Osteocyte (in vitro differentiated cells): ENCODE data around the gene ALDH1A2. TPM values are rescaled to one million over a fixed set of nuclear protein-coding genes. Genes with fewer than 3 reads are reported as not detected.
"Not testable (repeated sequence)": the region's sequence is repeated elsewhere in the genome, so short reads cannot be mapped to it uniquely, and the experiment has no call there.

Experiments
- DNase-seq: peaks from one replicate; pipeline ENCODE4 v3.0.0; 2021; ENCODE audit warnings: mixed read lengths; ENCODE audit not compliant: unreplicated experiment; ENCODE audit errors: extremely low spot score
- H3K27ac Mint-ChIP-seq: one replicate; pipeline ENCODE4 v1.8.0; 2021; ENCODE audit warnings: mild to moderate bottlenecking, mixed read lengths; ENCODE audit not compliant: unreplicated experiment
- H3K27me3 Mint-ChIP-seq: one replicate; pipeline ENCODE4 v1.8.0; 2021; ENCODE audit warnings: mixed read lengths; ENCODE audit not compliant: unreplicated experiment
- H3K36me3 Mint-ChIP-seq: one replicate; pipeline ENCODE4 v1.8.0; 2021; ENCODE audit warnings: mixed read lengths; ENCODE audit not compliant: unreplicated experiment
- H3K4me1 Mint-ChIP-seq: one replicate; pipeline ENCODE4 v1.8.0; 2021; ENCODE audit warnings: mixed read lengths; ENCODE audit not compliant: unreplicated experiment
- H3K4me3 Mint-ChIP-seq: one replicate; pipeline ENCODE4 v1.8.0; 2021; ENCODE audit warnings: mild to moderate bottlenecking, moderate library complexity, mixed read lengths; ENCODE audit not compliant: unreplicated experiment
- H3K9me3 Mint-ChIP-seq: one replicate; pipeline ENCODE4 v1.8.0; 2021; ENCODE audit warnings: mixed read lengths; ENCODE audit not compliant: unreplicated experiment
- CTCF ChIP-seq: fragments of 200-600 bp; sonication (generic); IDR thresholded peaks from 2 replicates; pipeline ENCODE4 v1.5.0; 2021; ENCODE audit warnings: antibody characterized with exemption, mild to moderate bottlenecking, moderate library complexity
- long read RNA-seq: library from polyadenylated mRNA; unstranded; transcript quantifications from one replicate; pipeline ENCODE4 v2.0.0, GENCODE V29; 2021
- total RNA-seq: library from RNA; stranded (reverse); gene quantifications from 2 replicates; pipeline ENCODE4 v1.2.1, GENCODE V29; 2021

ALDH1A2 gene
- total RNA-seq: 0.48 and 0.78 TPM in 2 replicates
- long read RNA-seq, full-length matches to known transcripts: 1 of 5 reads
- long read RNA-seq, partial matches to known transcripts: 0 of 5 reads
- long read RNA-seq, other reads (novel, unspliced or antisense): 4 of 5 reads

GRCh38 chr15:58065445-58066041 lies at the start of gene ALDH1A2:
Gene ALDH1A2 (minus strand): TSS chr15:58065711. CDS start chr15:58065650, 61 bp downstream.
- no peaks in the 10 kb centered on the region for H3K36me3 Mint-ChIP-seq
- no peak for DNase-seq
- TF ChIP-seq CTCF: no peak
- peak within 1 kb of the TSS; percentile 48 for H3K4me3 Mint-ChIP-seq
- H3K27me3 Mint-ChIP-seq: peaks cover 70% of the 10 kb centered on the region
- no peak within 1 kb of the TSS for H3K27ac Mint-ChIP-seq
- peaks cover 3% of the 10 kb centered on the region for H3K4me1 Mint-ChIP-seq
- peaks cover 5% of the 10 kb centered on the region for H3K9me3 Mint-ChIP-seq

- H3K27ac Mint-ChIP-seq: no peak overlapping the region
- peaks cover 40% of the 10 kb centered on the region for H3K27me3 Mint-ChIP-seq
- H3K4me3 Mint-ChIP-seq: no peak overlapping the region
- TF ChIP-seq CTCF: no peak
- H3K9me3 Mint-ChIP-seq: no peaks in the 10 kb centered on the region
- no peak for DNase-seq
- H3K4me1 Mint-ChIP-seq: no peaks in the 10 kb centered on the region
- H3K36me3 Mint-ChIP-seq: no peaks in the 10 kb centered on the region
Observed at GRCh38 chr15:58114812-58115211, 49.3 kb upstream of the ALDH1A2 start.

GRCh38 chr15:58114388-58114787 lies 48.9 kb upstream of the ALDH1A2 start:
- H3K36me3 Mint-ChIP-seq: no peaks in the 10 kb centered on the region
- peaks cover 39% of the 10 kb centered on the region for H3K27me3 Mint-ChIP-seq
- no peak for DNase-seq
- TF ChIP-seq CTCF: no peak
- H3K9me3 Mint-ChIP-seq: no peaks in the 10 kb centered on the region
- H3K4me3 Mint-ChIP-seq: no peak overlapping the region
- no peaks in the 10 kb centered on the region for H3K4me1 Mint-ChIP-seq
- no peak overlapping the region for H3K27ac Mint-ChIP-seq

DNA sequence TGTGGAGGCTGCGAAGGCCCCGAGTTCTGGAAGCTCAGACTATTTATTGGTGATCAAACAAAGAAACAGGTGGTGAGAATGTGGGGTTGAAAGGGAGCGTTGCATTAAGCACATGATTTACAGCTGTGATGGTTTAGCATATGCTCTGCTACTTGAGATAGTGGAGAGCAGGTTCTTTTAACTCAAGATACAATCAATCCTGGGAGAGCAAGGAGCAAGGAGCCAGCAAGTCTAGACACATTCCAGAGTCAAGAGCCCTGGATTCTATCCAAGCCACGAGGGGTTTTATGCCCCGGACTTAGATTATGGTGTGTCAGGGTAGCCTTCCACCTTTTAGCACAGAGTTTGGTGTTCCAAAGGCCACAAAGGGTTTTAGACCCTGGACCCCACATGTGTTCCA lies 47.8 kb upstream of the ALDH1A2 start:
- H3K36me3 Mint-ChIP-seq, H3K27ac Mint-ChIP-seq, H3K4me3 Mint-ChIP-seq, H3K9me3 Mint-ChIP-seq, H3K4me1 Mint-ChIP-seq, DNase-seq: not testable (repeated sequence)
- peaks cover 31% of the 10 kb centered on the region for H3K27me3 Mint-ChIP-seq

DNA sequence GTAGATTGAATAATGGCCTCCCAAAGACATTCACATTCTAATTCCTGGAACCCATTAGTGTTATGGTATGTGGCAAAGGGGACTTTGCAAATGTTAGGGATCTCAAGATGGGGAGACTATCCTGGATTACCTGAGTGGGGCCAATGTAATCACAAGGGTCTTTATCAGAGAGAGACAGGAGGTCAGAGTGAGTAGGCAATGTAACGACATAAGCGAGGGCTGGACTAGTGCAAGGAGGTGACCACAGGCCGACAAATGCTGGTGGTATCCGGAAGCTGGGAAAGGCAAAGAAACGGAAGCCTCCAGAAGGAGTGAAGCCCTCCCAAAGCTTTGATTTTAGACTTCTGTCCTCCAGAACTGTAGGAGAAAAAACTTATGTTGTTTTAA lies 46.2 kb upstream of the ALDH1A2 start:
- H3K27ac Mint-ChIP-seq: no peak overlapping the region
- DNase-seq: no peak
- H3K4me3 Mint-ChIP-seq: no peak overlapping the region
- TF ChIP-seq CTCF: no peak
- H3K4me1 Mint-ChIP-seq: no peaks in the 10 kb centered on the region
- peaks cover 29% of the 10 kb centered on the region for H3K27me3 Mint-ChIP-seq
- H3K36me3 Mint-ChIP-seq: no peaks in the 10 kb centered on the region
- no peaks in the 10 kb centered on the region for H3K9me3 Mint-ChIP-seq
